K562 (cell line): Measurements from ENCODE around the gene CS. TPM values are rescaled to one million over a fixed set of nuclear protein-coding genes. Genes with fewer than 3 reads are reported as not detected.

Experiments
- ATAC-seq: fragments of 200-7000 bp; cut with Tn5 transposase; 3 replicates; pipeline ENCODE4 v1.9.1; 2020; ENCODE audit warnings: moderate library complexity
- BruUV-seq: library from RNA; stranded (reverse); fragments of 400-500 nt; replicated peaks from 2 replicates; lab custom pipeline; 2021; lab: Mats Ljungman, UMichigan
- CTCF ChIA-PET: fragments of 300-600 bp; formaldehyde crosslinking; extraction: SDS; loops from one replicate; lab custom pipeline; 2021; ENCODE audit warnings: low intra/inter-chr PET ratio; lab: Yijun Ruan, JAX
- POLR2A ChIA-PET: fragments of 300-600, 350-650 bp; sonication (Branson Sonifier 250); formaldehyde crosslinking; extraction: SDS; loops from one replicate; lab custom pipeline; 2021; ENCODE audit warnings: antibody characterized with exemption, inconsistent platforms; lab: Yijun Ruan, JAX
- DNase-seq, 4 experiments: peaks; one replicate each; pipeline versions ENCODE4 v3.0.0 to v3.0.0-alpha.2; 2011 to 2018; ENCODE audit warnings: low spot score in 3 of 4, mixed read lengths in 3 of 4; ENCODE audit errors: extremely low read depth in 1 of 4
- FAIRE-seq: peaks from 2 replicates; lab custom pipeline; 2011; peaks lifted over from hg19 to GRCh38; lab: Jason Lieb, UNC
- H2AFZ ChIP-seq: 2 replicates; pipeline ENCODE4 v1.6.0; 2011; ENCODE audit warnings: low read depth, low read length, control low read depth, inconsistent platforms
- H3K27ac ChIP-seq: fragments of 200-600 bp; 3 replicates; pipeline ENCODE4 v1.8.0; 2011; ENCODE audit warnings: low read depth, mild to moderate bottlenecking, control low read depth, inconsistent platforms, low read length, moderate library complexity, mixed read lengths; ENCODE audit errors: extremely low read depth
- H3K27me3 ChIP-seq, 2 experiments: fragments of 300-600 bp in 1 of 2; 2 replicates in 1 of 2; 3 replicates in 1 of 2; pipeline versions ENCODE4 v1.6.0 to v1.8.0; 2011; ENCODE audit warnings: inconsistent platforms in 2 of 2, low read length in 2 of 2, mild to moderate bottlenecking in 1 of 2, mixed read lengths in 1 of 2, moderate library complexity in 1 of 2; ENCODE audit not compliant: control insufficient read depth in 2 of 2, insufficient read depth in 2 of 2
- H3K36me3 ChIP-seq: fragments of 300-600 bp; 3 replicates; pipeline ENCODE4 v1.8.0; 2011; ENCODE audit warnings: mild to moderate bottlenecking, low read length, inconsistent platforms; ENCODE audit not compliant: control insufficient read depth, insufficient read depth
- H3K4me1 ChIP-seq, 2 experiments: fragments of 200-600 bp in 1 of 2; replicated peaks in 1 of 2; 2 replicates in 1 of 2; 3 replicates in 1 of 2; pipeline versions ENCODE4 v1.5.1 to v1.8.0; 2011; ENCODE audit warnings: inconsistent platforms in 2 of 2, low read length in 2 of 2, mild to moderate bottlenecking in 1 of 2, mixed read lengths in 1 of 2, moderate library complexity in 1 of 2; ENCODE audit not compliant: control insufficient read depth in 2 of 2, insufficient read depth in 2 of 2
- H3K4me2 ChIP-seq: 2 replicates; pipeline ENCODE4 v1.6.1; 2011; ENCODE audit warnings: low read length, control low read depth, inconsistent platforms, mixed read lengths; ENCODE audit not compliant: insufficient read depth
- H3K4me3 ChIP-seq: fragments of 200-600 bp; sonication (generic), shearing (Covaris generic); 2 replicates; pipeline ENCODE4 v1.5.1; 2016; ENCODE audit warnings: control low read depth, inconsistent platforms
- H3K79me2 ChIP-seq: fragments of 200-600 bp; 3 replicates; pipeline ENCODE4 v1.8.0; 2011; ENCODE audit warnings: low read length, inconsistent platforms; ENCODE audit not compliant: control insufficient read depth, insufficient read depth
- H3K9ac ChIP-seq, 2 experiments: 2 replicates each; pipeline versions ENCODE4 v1.6.0 to v1.6.1; 2011; ENCODE audit warnings: low read depth in 2 of 2, low read length in 2 of 2, control low read depth in 1 of 2, inconsistent platforms in 1 of 2, mild to moderate bottlenecking in 1 of 2, mixed read lengths in 1 of 2; ENCODE audit not compliant: insufficient read depth in 1 of 2
- H3K9me1 ChIP-seq: one replicate; pipeline ENCODE4 v1.6.0; 2011; ENCODE audit warnings: inconsistent platforms, mild to moderate bottlenecking, low read length, moderate library complexity; ENCODE audit not compliant: control insufficient read depth, insufficient read depth
- H3K9me3 ChIP-seq: replicated peaks from 2 replicates; pipeline ENCODE4 v1.5.1; 2011; ENCODE audit warnings: low read depth, low read length, inconsistent platforms; ENCODE audit not compliant: control insufficient read depth, insufficient read depth
- H4K20me1 ChIP-seq: replicated peaks from 2 replicates; pipeline ENCODE4 v1.6.1; 2011; ENCODE audit warnings: low read length, inconsistent platforms, mixed read lengths; ENCODE audit not compliant: control insufficient read depth, insufficient read depth
- CTCF ChIP-seq, 3 experiments: IDR thresholded peaks in 2 of 3; conservative IDR thresholded peaks in 1 of 3; 2 replicates each; pipeline ENCODE4 v1.5.1; 2011 to 2012; ENCODE audit warnings: low read length in 3 of 3, mild to moderate bottlenecking in 3 of 3, control low read depth in 2 of 3, improper control_type of control experiment in 1 of 3, inconsistent platforms in 1 of 3, low read depth in 1 of 3, mixed read lengths in 1 of 3, moderate library complexity in 1 of 3; ENCODE audit not compliant: insufficient read depth in 2 of 3
- ZMIZ1 ChIP-seq, 2 experiments: fragments of 150-350 bp in 1 of 2; IDR thresholded peaks; 2 replicates each; pipeline ENCODE4 v1.6.1; 2012 to 2016; ENCODE audit warnings: low read depth in 2 of 2, low read length in 2 of 2, mild to moderate bottlenecking in 1 of 2, moderate library complexity in 1 of 2
- WGBS: fragments of 100-300 bp; shearing (Covaris generic); methylation state at CpG from one replicate; pipeline ENCODE4 v1.1.6; 2016; ENCODE audit warnings: low coverage, mixed read lengths; ENCODE audit not compliant: insufficient coverage; ENCODE audit errors: missing lambda C conversion rate; 5-methylcytosine and 5-hydroxymethylcytosine counted together
- in situ Hi-C: fragments of 300-500 bp; cut with MboI; formaldehyde crosslinking; loops from 4 replicates; pipeline ENCODE4 v1.15.0; 2018; ENCODE audit warnings: inconsistent platforms, mixed read lengths
- intact Hi-C: fragments of 100-400 bp; cut with micrococcal nuclease; formaldehyde crosslinking; loops from 2 replicates; pipeline ENCODE4 v1.14.2; 2022
- polyA plus RNA-seq, 8 experiments: library from polyadenylated mRNA; depleted of rRNA in 4 of 8; stranded (reverse) in 5 of 8; unstranded in 3 of 8; fragments of >200 nt; fragmentation: Nextera tagmentation in 2 of 8; fragmentation: Illumina TruSeq in 1 of 8; extraction: Ambion mirVana in 2 of 8; extraction: Trizol in 1 of 8; gene quantifications; 2 replicates each; pipeline versions ENCODE4 v1.2.1 to v1.2.3, GENCODE V29; 2011 to 2014; ENCODE audit warnings: inconsistent platforms in 1 of 8, missing spikeins in 1 of 8
- total RNA-seq, 7 experiments: library from RNA; depleted of rRNA in 6 of 7; stranded (reverse); fragments of >200 nt in 6 of 7; fragmentation: Illumina TruSeq in 2 of 7; extraction: Trizol in 2 of 7; gene quantifications; 2 replicates each; pipeline versions ENCODE4 v1.2.1 to v1.2.3, GENCODE V29; 2011 to 2021; ENCODE audit warnings: low replicate concordance in 1 of 7

CS gene
- total and polyA plus RNA-seq, 9 of the 15 experiments (the other 6 are each of a cell fraction or from before 2014, with no cell fraction given): 99.9 to 390 (median 149) TPM

GRCh38 chr12:56256326-56256960, 43.7 kb downstream of the CS start:
- peak in 1 of 4 experiments; percentile 25 for DNase-seq
- intact Hi-C loops: no loop called here
- POLR2A ChIA-PET: interaction anchor here (2.1 kb wide), 1 partner anchor 22 kb away, joined by 7 read pairs; no protein-coding TSS in a partner anchor
- CTCF ChIA-PET: interaction anchor here (2.4 kb wide), 1 partner anchor 67 kb away, joined by 11 read pairs; the partner anchor contains the start of gene SMARCC2
- H4K20me1 ChIP-seq: peaks cover 6% of the 10 kb centered on the region
- no peak for TF ChIP-seq ZMIZ1 (IDR thresholded peaks at IDR 0.05; ENCODE audit: low read depth in 2 of 2, low read length in 2 of 2)
- TF ChIP-seq CTCF (IDR thresholded peaks at IDR 0.05 in 2 of 3, conservative IDR thresholded peaks at IDR 0.05 in 1 of 3; ENCODE audit: insufficient read depth in 2 of 3, low read depth in 1 of 3, low read length in 3 of 3): 0 out of 6 replicates have a peak, but pooled peaks of 1 of the 3 experiments have one; percentile 8
- TF ChIP-seq, all 486 proteins: peak for 1
- FAIRE-seq (no peak), ATAC-seq (no peak)
- no peak overlapping the region for H3K4me2 ChIP-seq
- H3K27ac ChIP-seq: no peak overlapping the region
- TSS peak; percentile 43 for BruUV-seq
- no peaks in the 10 kb centered on the region for H3K9me1 ChIP-seq
- peaks cover 12 to 20% of the 10 kb centered on the region in 2 experiments; a peak in 4 of 5 replicates for H3K4me1 ChIP-seq
- H3K36me3 ChIP-seq: peaks cover 57% of the 10 kb centered on the region; the same call in 2 of the 3 replicates
- 64% methylated on average over 4 of the region's 4 CpGs for WGBS
- no peaks in the 10 kb centered on the region for H3K9me3 ChIP-seq
- in situ Hi-C loops: loop anchor here (5.0 kb wide), 1 partner anchor 64 kb away; no protein-coding TSS in a partner anchor
- no peak overlapping the region for H3K4me3 ChIP-seq
- no peak overlapping the region for H2AFZ ChIP-seq
- H3K9ac ChIP-seq: peak overlapping the region in 1 of 2 experiments; percentile 53; a peak in 1 of 4 replicates
- peaks cover 24% of the 10 kb centered on the region for H3K79me2 ChIP-seq
- no peaks in the 10 kb centered on the region for H3K27me3 ChIP-seq
